ENCODE data around the gene SLC22A4.

DNA sequence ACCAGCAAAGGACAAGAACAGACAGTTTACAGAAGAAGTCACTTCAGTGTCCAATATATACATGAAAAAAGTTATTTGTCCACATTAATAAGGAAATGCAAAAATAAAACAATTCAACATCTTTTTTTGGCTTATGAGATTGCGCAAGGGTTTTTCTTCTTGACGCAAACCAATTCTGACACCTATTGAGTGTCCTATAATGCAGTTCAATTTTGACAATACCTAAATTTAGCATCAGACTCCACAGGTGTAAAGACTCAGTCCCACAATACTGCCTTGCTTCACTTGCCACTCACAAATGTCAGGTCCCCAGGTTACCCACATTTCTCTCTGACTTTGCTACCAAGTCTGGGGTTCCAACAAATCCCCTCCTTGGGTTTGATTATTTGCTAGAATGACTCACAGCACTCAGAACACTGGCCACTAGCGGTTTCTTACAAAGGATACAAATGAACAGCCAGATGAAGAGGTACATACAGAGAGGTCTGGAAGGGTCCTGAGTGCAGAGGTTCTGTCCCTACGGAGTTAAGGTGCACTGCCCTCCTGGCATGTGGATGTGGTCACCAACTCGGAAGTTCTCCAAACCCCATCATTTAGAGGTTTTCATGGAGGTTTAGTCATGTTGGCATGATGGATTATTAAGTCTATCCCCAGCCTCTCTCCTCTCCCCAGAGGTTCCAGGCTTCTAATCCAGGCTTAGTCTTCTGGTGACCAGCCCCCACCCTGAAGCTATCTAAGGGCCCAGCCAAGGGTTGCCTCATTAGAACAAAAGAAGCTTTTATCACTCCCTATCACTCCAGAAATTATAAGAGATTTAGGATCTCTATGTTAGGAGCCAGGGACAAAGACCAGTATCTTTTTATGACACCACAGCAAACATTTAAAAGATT is 48.3 kb downstream of the SLC22A4 start:
- TF ChIP-seq, protein P1, sequence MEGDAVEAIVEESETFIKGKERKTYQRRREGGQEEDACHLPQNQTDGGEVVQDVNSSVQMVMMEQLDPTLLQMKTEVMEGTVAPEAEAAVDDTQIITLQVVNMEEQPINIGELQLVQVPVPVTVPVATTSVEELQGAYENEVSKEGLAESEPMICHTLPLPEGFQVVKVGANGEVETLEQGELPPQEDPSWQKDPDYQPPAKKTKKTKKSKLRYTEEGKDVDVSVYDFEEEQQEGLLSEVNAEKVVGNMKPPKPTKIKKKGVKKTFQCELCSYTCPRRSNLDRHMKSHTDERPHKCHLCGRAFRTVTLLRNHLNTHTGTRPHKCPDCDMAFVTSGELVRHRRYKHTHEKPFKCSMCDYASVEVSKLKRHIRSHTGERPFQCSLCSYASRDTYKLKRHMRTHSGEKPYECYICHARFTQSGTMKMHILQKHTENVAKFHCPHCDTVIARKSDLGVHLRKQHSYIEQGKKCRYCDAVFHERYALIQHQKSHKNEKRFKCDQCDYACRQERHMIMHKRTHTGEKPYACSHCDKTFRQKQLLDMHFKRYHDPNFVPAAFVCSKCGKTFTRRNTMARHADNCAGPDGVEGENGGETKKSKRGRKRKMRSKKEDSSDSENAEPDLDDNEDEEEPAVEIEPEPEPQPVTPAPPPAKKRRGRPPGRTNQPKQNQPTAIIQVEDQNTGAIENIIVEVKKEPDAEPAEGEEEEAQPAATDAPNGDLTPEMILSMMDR (optimal IDR thresholded peaks at IDR 0.05 in 1 of 3, IDR thresholded peaks at IDR 0.05 in 1 of 3, conservative IDR thresholded peaks at IDR 0.05 in 1 of 3; ENCODE audit: extremely low read depth in 1 of 3, insufficient read depth in 2 of 3, low read length in 3 of 3), result no peak
- no peak for TF ChIP-seq EZH2 (IDR thresholded peaks at IDR 0.05; ENCODE audit: low read length)
